AG04449 (cell line): ENCODE results near the gene LECT2.

Experiments
- CTCF ChIA-PET: fragments of 350-600 bp; formaldehyde crosslinking; extraction: SDS; loops from one replicate; lab custom pipeline; 2021; ENCODE audit warnings: antibody characterized with exemption; lab: Yijun Ruan, JAX
- POLR2A ChIA-PET: fragments of 400-600, 350-600 bp; formaldehyde crosslinking; extraction: SDS; loops from one replicate; lab custom pipeline; 2020; ENCODE audit warnings: antibody characterized with exemption, inconsistent platforms; lab: Yijun Ruan, JAX
- DNase-seq: peaks from one replicate; pipeline ENCODE4 v3.0.0-alpha.2; 2010; ENCODE audit warnings: low read depth, low spot score
- H3K4me3 ChIP-seq: 2 replicates; pipeline ENCODE4 v1.5.1; 2011; ENCODE audit warnings: low read depth, mild to moderate bottlenecking, control low read depth, low read length
- CTCF ChIP-seq: IDR thresholded peaks from one replicate; pipeline ENCODE4 v1.5.1; 2011; ENCODE audit warnings: mild to moderate bottlenecking, moderate library complexity, low read length, control low read depth, inconsistent platforms; ENCODE audit not compliant: insufficient read depth; ENCODE audit errors: missing control alignments

LECT2 gene

GRCh38 chr5:135955525-135955924 lies 742 bp upstream of the LECT2 start:
- no peak for DNase-seq
- CTCF ChIA-PET, result interaction anchor here (1.5 to 4.2 kb wide), 2 partner anchors 10 to 108 kb away, joined by 4 to 17 read pairs; no protein-coding TSS in a partner anchor
- POLR2A ChIA-PET, result no interaction called here
- TF ChIP-seq CTCF, result no peak
- H3K4me3 ChIP-seq, result no peak overlapping the region

- no peak for TF ChIP-seq CTCF
- POLR2A ChIA-PET, result no interaction called here
- CTCF ChIA-PET, result interaction anchor here (1.4 kb wide), 1 partner anchor 9 kb away, joined by 10 read pairs; no protein-coding TSS in a partner anchor
- no peak overlapping the region for H3K4me3 ChIP-seq
- no peak for DNase-seq
These were observed 933 bp downstream of the LECT2 start for GRCh38 chr5:135953850-135954249.

- no peak for TF ChIP-seq CTCF
- ChIA-PET POLR2A (no interaction called here), CTCF (interaction anchor here (1.6 to 5.8 kb wide), 3 partner anchors 35 to 129 kb away, joined by 5 to 28 read pairs (median 5); no protein-coding TSS in a partner anchor)
- DNase-seq, result no peak
- no peak overlapping the region for H3K4me3 ChIP-seq
These were observed 2.1 kb downstream of the LECT2 start for GRCh38 chr5:135952683-135953082.

GRCh38 chr5:135951807-135952206 lies 3.0 kb downstream of the LECT2 start:
- CTCF ChIA-PET, result interaction anchor here (0.9 to 5.8 kb wide), 8 partner anchors 9 to 130 kb away, joined by 3 to 28 read pairs (median 5); partner anchors contain the start of gene TGFBI
- no peak for TF ChIP-seq CTCF

GRCh38 chr5:135951257-135951656 lies 3.5 kb downstream of the LECT2 start:
- TF ChIP-seq CTCF, result no peak
- ChIA-PET CTCF (interaction anchor here (0.9 to 5.8 kb wide), 10 partner anchors 8 to 131 kb away, joined by 3 to 28 read pairs (median 4); partner anchors contain the start of gene TGFBI), POLR2A (interaction anchor here (1.3 kb wide), 1 partner anchor 77 kb away, joined by 3 read pairs; the partner anchor contains the start of gene TGFBI)
- H3K4me3 ChIP-seq, result no peak overlapping the region
- no peak for DNase-seq

More at GRCh38 chr5:135951807-135952206, 3.0 kb downstream of the LECT2 start:
- POLR2A ChIA-PET, result no interaction called here
- H3K4me3 ChIP-seq, result no peak overlapping the region
- no peak for DNase-seq

GRCh38 chr5:135950611-135951010 lies 4.2 kb downstream of the LECT2 start:
- CTCF ChIA-PET, result interaction anchor here (1.0 to 5.8 kb wide), 9 partner anchors 8 to 223 kb away, joined by 3 to 28 read pairs (median 3); partner anchors contain the start of gene TGFBI
- peak; percentile 33 for DNase-seq
- H3K4me3 ChIP-seq, result no peak overlapping the region
- TF ChIP-seq CTCF, result no peak
- POLR2A ChIA-PET, result interaction anchor here (1.3 kb wide), 1 partner anchor 78 kb away, joined by 3 read pairs; the partner anchor contains the start of gene TGFBI
